ENCODE measurements around the gene RUBCNL. TPM values are rescaled to one million over a fixed set of nuclear protein-coding genes. Genes with fewer than 3 reads are reported as not detected.

RUBCNL gene
- total RNA-seq, 1 experiment from 2014 or later = 0.42 TPM

GRCh38 chr13:46342538-46342937 lies 44.5 kb downstream of the RUBCNL start:
- Histone ChIP-seq H3K9me3 (ENCODE audit: control insufficient read depth in 1 of 2, insufficient read depth in 1 of 2, low read depth in 1 of 2, low read length in 2 of 2) (no peaks in the 10 kb centered on the region), H3K36me3 (ENCODE audit: control insufficient read depth in 1 of 2, insufficient read depth in 2 of 2, low read length in 2 of 2) (no peaks in the 10 kb centered on the region), H4K20me1 (ENCODE audit: insufficient read depth) (no peaks in the 10 kb centered on the region), H3K27me3 (ENCODE audit: insufficient read depth, low read length) (no peaks in the 10 kb centered on the region), H3K27ac (ENCODE audit: low read depth, low read length) (no peak overlapping the region), H3K4me3 (replicated peaks in 1 of 2; ENCODE audit: low read depth in 1 of 2, low read length in 2 of 2) (no peak overlapping the region), H3K79me2 (ENCODE audit: insufficient read depth, low read length) (no peaks in the 10 kb centered on the region), H3K4me2 (ENCODE audit: low read length) (no peak overlapping the region), H2AFZ (ENCODE audit: low read depth, low read length, poor library complexity, severe bottlenecking) (no peak overlapping the region), H3K9me2 (ENCODE audit: insufficient read depth) (no peaks in the 10 kb centered on the region), H3K9ac (ENCODE audit: low read length) (no peak overlapping the region), H3K4me1 (ENCODE audit: control insufficient read depth in 1 of 2, insufficient read depth in 2 of 2, low read length in 2 of 2) (no peaks in the 10 kb centered on the region)
- TF ChIP-seq CTCF (IDR thresholded peaks at IDR 0.05 in 2 of 3, conservative IDR thresholded peaks at IDR 0.05 in 1 of 3; ENCODE audit: borderline replicate concordance in 1 of 3, insufficient read depth in 1 of 3, low read depth in 2 of 3, low read length in 2 of 3) = peak in 1 of 3 experiments; percentile 30; a peak in 2 of 6 replicates
- TF ChIP-seq SRF (IDR thresholded peaks at IDR 0.05; ENCODE audit: low read depth) = no peak
- ChIA-PET RAD21 (ENCODE audit: low non-redundant PET in 1 of 2, low total read pairs in 2 of 2, uncharacterized antibody in 2 of 2, unreplicated experiment in 2 of 2) (no interaction called here), CTCF (no interaction called here), POLR2A (no interaction called here)
- DNase-seq (ENCODE audit: low read depth, low spot score) (no peak), ATAC-seq (peak; percentile 77; the same call in 1 of the 2 replicates)
- BruUV-seq (replicated peaks) = no TSS peak
- intact Hi-C loops (cut with micrococcal nuclease) = no loop called here

GRCh38 chr13:46341112-46341711 lies 45.8 kb downstream of the RUBCNL start:
- H3K36me3 ChIP-seq (ENCODE audit: control insufficient read depth in 1 of 2, insufficient read depth in 2 of 2, low read length in 2 of 2) = no peaks in the 10 kb centered on the region
- no peaks in the 10 kb centered on the region for H3K79me2 ChIP-seq (ENCODE audit: insufficient read depth, low read length)
- DNase-seq (ENCODE audit: low read depth, low spot score) = no peak
- no peak overlapping the region for H3K4me2 ChIP-seq (ENCODE audit: low read length)
- ChIA-PET RAD21 (ENCODE audit: low non-redundant PET in 1 of 2, low total read pairs in 2 of 2, uncharacterized antibody in 2 of 2, unreplicated experiment in 2 of 2) (no interaction called here), POLR2A (no interaction called here), CTCF (no interaction called here)
- no peak for ATAC-seq
- intact Hi-C loops (cut with micrococcal nuclease) = no loop called here
- TF ChIP-seq JUND (IDR thresholded peaks at IDR 0.05) (no peak), CEBPB (IDR thresholded peaks at IDR 0.05; ENCODE audit: low read depth) (no peak), CBX3 (IDR thresholded peaks at IDR 0.05; ENCODE audit: low read depth) (no peak), EZH2phosphoT487 (IDR thresholded peaks at IDR 0.05; ENCODE audit: borderline replicate concordance) (no peak)
- no peak overlapping the region for H2AFZ ChIP-seq (ENCODE audit: low read depth, low read length, poor library complexity, severe bottlenecking)
- no peaks in the 10 kb centered on the region for H3K9me3 ChIP-seq (ENCODE audit: control insufficient read depth in 1 of 2, insufficient read depth in 1 of 2, low read depth in 1 of 2, low read length in 2 of 2)
- no peaks in the 10 kb centered on the region for H4K20me1 ChIP-seq (ENCODE audit: insufficient read depth)
- no peaks in the 10 kb centered on the region for H3K9me2 ChIP-seq (ENCODE audit: insufficient read depth)
- BruUV-seq (replicated peaks) = no TSS peak
- H3K27me3 ChIP-seq (ENCODE audit: insufficient read depth, low read length) = no peaks in the 10 kb centered on the region
- no peak overlapping the region for H3K4me3 ChIP-seq (replicated peaks in 1 of 2; ENCODE audit: low read depth in 1 of 2, low read length in 2 of 2)
- no peak overlapping the region for H3K9ac ChIP-seq (ENCODE audit: low read length)
- H3K27ac ChIP-seq (ENCODE audit: low read depth, low read length) = no peak overlapping the region
- no peaks in the 10 kb centered on the region for H3K4me1 ChIP-seq (ENCODE audit: control insufficient read depth in 1 of 2, insufficient read depth in 2 of 2, low read length in 2 of 2)
